NCI-H1694 (cell line): Measurements from ENCODE around the gene H2BK1.

Experiments
- DNase-seq: peaks from one replicate; lab custom pipeline; 2025; lab: John Stamatoyannopoulos, UW

The H2BK1 gene

GRCh38 chr7:151245360-151246101, 35.2 kb upstream of the H2BK1 start:
- no peak for DNase-seq

- DNase-seq, result no peak
Observed at GRCh38 chr7:151244841-151245346, 34.6 kb upstream of the H2BK1 start.

DNA sequence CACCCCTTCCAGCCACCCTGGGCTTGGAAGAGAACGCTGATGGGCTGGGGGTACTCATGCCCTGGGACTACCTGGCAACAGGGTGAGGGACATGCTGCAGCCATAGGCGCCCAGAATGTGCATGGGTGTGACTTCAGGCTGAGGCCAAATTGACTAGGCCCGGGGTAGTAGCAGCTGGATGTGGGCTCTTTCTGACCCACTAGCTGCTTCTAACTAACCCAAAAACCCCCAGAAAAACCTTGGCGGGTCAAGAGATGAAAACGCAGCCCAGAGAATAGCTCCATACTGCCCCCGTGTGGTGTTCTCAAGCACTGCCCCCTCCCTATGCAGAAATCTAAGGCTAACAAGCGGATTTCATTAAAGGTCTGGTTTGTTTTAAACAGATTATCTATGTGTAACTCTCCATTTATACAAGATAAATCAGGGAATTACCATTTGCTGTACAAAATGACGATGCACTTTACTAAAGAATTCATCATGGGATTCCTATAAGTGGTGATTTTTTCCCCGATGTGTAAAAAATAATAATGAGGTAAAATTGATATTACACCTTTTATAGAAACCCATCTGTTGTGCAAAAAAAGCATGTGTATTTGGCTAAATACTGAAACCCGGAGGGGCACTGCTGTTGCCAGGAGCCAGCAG, 34.0 kb upstream of the H2BK1 start:
- peak; percentile 90 for DNase-seq

GRCh38 chr7:151243408-151244195, 33.3 kb upstream of the H2BK1 start:
- peak; percentile 85 for DNase-seq

DNA sequence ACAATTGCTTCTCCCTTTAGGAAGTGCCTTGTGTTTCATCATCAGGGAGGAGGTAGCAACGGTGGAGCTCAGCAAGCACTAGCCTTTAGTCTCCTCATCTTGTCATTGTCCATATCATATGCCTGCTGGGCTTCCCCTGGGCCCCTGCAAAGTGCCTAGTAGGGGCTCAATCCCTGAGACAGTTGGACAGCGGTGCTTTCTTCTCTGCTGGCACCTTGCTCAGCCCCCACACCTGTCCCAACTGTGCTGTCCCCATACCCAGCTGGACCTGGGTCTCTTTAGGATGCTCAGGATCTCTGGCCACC, 32.7 kb upstream of the H2BK1 start:
- DNase-seq, result no peak

DNA sequence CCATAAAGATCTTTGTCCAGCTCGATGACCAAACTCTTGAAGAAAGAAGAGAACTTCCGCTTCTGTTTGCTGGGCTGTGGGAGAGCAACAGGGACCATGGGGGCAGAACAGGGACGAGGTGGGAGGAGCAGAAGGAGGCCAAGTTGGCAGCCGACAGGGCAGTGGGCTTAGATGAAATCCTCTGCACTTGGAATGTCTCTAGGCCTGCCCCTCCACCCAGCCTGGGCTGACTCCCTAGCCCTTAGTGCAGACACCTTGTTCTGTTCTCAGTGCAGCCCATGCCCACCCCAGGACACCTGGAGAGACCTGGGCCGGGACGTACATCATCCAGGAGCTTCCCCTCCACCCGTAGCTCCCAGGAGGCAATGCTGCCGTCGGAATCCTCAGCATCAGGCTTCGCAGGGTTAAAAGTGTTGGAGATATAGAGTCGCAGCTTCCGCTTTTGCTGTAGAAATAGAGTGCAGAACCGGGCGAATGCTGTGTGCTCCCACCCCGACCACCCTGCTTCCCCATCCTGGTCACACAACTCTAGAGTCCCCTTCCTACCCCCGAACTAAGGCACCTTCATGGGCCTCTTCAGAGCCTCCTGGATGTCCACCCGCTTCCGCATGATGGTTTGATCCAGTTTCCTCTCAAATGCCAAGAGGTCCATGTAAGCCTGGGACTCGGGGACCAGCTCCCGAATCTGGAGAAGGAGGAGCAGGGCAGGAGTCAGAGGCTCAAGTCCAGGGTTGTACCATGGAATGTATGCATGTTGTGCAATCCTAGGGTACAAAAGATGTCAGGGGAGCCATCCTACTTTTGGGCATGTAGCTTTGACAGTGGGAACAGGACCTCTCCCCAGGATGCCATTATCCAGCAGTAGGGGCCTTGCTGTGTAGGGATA, 32.1 kb upstream of the H2BK1 start:
- DNase-seq, result no peak

DNA sequence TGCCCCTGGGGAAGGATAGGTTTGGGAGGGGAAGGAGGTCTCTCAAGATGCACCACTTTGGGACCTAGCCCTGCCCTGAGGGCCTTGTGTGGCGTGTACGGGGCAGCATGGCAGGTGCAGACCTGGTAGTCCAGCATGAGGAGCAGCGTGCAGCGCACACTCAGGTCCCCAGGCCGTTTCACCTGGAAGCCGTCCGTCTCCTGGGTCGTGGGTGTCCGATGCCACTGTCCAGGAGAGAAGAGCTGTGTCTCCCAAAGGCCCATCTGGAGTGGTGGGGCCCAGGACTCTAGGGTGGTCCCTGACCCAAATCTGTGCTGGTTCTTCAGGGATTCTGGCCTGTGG, 31.4 kb upstream of the H2BK1 start:
- DNase-seq, result no peak

DNA sequence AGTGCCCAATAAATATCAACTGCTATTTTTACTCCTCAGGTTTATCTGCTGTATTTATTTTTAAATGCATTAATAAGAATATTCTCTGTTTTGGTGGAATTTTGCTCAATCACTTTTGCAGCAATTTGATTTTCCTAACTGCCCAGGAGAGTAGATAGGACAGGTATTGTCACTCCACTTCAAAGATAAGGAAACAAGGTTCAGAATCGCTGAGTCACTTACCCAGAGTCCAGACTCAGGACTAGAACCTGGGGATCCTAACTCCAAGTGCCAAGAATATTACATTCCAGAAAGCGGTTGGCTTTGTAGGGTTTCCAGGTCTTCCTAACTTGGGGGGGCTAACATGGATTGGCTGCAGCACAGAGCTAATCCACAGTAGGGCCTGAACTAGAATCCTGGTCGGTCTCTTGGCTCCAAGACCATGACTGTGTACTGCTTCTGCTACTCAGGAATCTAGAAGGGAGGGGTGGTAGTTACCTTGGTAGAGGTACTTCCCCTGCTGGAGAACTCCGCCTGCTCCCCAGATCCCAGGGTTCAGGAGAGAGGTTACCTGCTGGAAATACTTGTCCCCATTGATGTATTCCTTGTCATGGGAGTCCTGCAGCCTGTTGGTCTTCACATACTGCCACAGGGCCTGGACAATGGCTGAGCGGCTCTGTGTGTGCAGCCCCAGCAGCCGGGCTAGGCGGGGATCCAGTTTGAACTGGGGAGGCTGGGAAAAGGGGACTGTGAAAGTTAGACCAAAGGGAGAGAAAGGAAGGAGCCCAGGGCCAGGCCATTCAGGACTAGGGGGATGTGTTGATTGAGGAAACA, 30.9 kb upstream of the H2BK1 start:
- DNase-seq, result no peak

- DNase-seq, result no peak
Observed at GRCh38 chr7:151240536-151240935, 30.2 kb upstream of the H2BK1 start.

GRCh38 chr7:151239837-151240459, 29.7 kb upstream of the H2BK1 start:
- no peak for DNase-seq

GRCh38 chr7:151238924-151239836, 28.9 kb upstream of the H2BK1 start:
- DNase-seq, result no peak

GRCh38 chr7:151238190-151238810, 28.0 kb upstream of the H2BK1 start:
- DNase-seq, result no peak

DNA sequence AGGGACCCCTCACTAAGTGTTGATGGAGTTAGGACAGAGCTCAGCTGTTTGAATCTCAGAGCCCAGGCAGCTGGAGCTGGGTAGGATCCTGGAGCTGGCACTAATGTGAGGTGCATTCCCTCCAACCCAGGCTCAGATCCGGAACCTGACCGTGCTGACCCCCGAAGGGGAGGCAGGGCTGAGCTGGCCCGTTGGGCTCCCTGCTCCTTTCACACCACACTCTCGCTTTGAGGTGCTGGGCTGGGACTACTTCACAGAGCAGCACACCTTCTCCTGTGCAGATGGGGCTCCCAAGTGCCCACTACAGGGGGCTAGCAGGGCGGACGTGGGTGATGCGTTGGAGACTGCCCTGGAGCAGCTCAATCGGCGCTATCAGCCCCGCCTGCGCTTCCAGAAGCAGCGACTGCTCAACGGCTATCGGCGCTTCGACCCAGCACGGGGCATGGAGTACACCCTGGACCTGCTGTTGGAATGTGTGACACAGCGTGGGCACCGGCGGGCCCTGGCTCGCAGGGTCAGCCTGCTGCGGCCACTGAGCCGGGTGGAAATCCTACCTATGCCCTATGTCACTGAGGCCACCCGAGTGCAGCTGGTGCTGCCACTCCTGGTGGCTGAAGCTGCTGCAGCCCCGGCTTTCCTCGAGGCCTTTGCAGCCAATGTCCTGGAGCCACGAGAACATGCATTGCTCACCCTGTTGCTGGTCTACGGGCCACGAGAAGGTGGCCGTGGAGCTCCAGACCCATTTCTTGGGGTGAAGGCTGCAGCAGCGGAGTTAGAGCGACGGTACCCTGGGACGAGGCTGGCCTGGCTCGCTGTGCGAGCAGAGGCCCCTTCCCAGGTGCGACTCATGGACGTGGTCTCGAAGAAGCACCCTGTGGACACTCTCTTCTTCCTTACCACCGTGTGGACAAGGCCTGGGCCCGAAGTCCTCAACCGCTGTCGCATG, 27.2 kb upstream of the H2BK1 start:
- no peak for DNase-seq

DNA sequence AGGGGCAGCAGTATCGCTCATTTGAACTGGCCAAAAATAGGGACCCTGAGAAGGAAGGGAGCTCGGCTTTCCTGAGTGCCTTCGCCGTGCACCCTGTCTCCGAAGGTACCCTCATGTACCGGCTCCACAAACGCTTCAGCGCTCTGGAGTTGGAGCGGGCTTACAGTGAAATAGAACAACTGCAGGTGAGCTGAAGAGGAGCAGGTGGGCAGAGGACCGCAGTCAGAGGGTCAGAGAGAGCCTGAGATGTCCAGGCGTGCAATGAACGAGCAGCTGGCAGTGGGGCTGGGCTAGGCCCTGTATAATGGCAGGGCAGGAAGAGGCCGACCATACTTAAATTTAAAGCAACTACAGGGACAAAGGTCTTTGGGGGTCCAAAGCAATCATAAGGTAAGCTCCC, 26.1 kb upstream of the H2BK1 start:
- no peak for DNase-seq

- DNase-seq, result no peak
Observed at GRCh38 chr7:151235091-151235787, 25.0 kb upstream of the H2BK1 start.

DNA sequence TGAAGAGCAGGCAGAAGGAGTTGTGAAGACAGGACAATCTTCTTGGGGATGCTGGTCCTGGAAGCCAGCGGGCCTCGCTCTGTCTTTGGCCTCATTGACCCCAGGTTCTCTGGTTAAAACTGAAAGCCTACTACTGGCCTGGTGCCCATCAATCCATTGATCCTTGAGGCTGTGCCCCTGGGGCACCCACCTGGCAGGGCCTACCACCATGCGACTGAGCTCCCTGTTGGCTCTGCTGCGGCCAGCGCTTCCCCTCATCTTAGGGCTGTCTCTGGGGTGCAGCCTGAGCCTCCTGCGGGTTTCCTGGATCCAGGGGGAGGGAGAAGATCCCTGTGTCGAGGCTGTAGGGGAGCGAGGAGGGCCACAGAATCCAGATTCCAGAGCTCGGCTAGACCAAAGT, 23.5 kb upstream of the H2BK1 start:
- no peak for DNase-seq

- peak; percentile 28 for DNase-seq
Observed at GRCh38 chr7:151232917-151233701, 22.8 kb upstream of the H2BK1 start.
